ENCODE measurements around the gene ZBTB25.
A peak's percentile ranks its signal among the peaks of the same experiment; 100 is the strongest.

The ZBTB25 gene

DNA sequence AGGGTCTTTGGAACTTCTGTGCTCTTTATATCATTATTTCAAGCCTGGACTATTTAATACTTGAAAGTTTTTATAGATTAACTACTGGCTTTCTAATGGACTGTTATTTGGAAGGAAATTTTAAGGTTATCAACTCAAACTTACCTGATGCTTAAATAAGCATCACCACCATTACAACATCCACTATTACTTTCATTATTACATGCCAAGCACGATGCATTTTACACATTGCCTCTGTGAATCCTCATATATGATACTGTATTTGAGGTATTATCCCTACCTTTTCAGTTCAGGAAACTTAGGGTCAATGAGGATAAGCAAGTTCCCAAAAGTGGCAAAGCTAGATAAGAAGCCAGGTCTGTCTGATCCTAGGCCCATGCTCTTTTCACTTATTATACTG lies 13.3 kb upstream of the ZBTB25 start:
- no peak for DNase-seq (ENCODE audit: low read depth in 2 of 2)

DNA sequence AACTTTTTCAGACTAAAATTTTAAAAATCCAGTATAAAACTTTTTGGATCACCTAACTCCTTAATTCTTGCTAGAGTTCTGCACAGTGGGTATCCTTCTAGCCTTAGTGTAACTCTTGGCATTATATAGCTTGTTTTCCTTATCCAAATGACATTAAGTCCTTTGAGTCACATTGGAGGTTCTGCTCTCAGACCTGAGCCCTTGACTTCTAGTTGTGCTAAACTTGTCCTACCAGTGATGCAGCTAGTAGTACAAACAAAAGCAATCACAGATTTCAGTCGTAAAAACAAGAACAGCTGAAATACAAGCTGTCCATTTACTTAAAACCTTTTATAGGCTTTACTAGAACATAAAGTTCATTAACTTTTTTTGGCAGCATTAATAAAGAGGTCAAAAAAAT lies 11.4 kb upstream of the ZBTB25 start:
- DNase-seq (ENCODE audit: low read depth in 2 of 2), result no peak

DNA sequence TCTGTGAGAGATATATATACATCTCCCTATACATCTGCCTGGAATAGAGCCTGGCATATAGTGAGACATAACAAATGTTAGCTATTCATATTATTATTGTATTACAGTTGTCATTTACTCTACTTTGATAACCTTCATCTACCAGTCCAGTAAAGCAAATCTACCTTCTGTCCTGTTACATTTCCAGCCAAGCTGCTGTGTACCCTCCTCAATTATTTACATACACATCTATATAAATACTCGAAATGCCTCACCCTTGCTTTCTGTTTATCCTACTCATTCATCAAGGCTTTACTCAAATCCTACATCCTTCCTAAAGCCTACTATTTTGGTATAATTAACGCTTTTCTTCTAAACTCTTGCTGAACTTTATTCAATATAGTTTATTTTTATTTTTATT lies 9.6 kb upstream of the ZBTB25 start:
- DNase-seq (ENCODE audit: low read depth in 2 of 2), result no peak

DNA sequence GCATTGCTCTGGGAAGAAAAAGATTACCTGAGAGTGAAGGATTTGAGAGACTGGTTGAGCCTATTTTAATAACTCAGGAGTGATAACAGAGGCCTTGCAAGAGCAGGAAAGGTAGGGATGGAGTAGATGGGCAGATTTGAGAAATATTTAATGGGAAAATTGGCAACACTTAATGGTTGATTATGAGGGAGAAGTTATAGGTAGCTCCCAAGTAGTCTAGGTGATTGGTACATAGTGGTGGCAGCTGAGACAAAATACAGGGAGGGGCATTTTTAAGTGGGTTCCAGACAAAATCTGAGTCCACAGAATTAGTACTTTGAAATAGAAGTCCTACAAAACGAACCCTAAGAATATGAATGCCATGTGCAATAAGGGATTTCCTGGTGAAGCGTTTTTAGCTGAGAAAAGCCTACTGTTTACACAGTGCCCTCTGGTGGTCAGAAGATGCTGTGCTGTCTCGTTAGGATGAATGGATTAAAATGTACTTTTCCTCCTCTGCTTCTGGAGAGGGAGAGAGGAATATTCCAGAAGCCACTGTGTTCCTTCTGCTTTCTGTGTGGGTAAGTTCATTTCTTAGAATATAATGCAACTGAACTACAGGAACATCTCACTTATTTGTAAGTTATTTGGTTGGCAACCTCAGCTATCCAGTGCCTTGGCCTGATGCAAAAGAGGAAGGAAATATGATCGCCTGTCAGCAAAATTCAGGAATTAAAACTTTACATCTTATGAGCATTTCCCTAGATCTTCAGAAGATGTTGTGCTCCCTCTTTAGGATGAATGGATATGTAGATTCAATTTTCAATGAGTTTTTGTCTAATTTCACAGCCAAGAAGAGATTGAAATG lies 7.4 kb upstream of the ZBTB25 start:
- DNase-seq (ENCODE audit: low read depth in 2 of 2), result peak; percentile 37 to 58

DNA sequence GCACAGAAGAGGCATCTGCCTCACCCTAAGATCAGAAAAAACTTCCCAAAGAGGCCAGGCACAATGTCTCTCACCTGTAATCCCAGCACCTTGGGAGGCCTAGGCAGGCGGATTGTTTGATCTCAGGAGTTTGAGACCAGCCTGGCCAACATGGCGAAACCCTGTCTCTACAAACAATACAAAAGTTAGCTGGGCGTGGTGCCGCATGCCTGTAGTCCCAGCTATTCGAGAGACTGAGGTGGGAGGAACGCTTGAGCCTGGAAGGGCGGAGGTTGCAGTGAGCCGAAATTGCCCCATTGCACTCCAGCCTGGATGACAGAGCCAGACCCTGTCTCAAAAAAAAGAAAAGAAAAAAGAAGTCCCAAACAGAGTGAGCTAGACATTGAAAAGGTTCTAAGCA lies 5.4 kb upstream of the ZBTB25 start:
- no peak for DNase-seq (ENCODE audit: low read depth in 2 of 2)

DNA sequence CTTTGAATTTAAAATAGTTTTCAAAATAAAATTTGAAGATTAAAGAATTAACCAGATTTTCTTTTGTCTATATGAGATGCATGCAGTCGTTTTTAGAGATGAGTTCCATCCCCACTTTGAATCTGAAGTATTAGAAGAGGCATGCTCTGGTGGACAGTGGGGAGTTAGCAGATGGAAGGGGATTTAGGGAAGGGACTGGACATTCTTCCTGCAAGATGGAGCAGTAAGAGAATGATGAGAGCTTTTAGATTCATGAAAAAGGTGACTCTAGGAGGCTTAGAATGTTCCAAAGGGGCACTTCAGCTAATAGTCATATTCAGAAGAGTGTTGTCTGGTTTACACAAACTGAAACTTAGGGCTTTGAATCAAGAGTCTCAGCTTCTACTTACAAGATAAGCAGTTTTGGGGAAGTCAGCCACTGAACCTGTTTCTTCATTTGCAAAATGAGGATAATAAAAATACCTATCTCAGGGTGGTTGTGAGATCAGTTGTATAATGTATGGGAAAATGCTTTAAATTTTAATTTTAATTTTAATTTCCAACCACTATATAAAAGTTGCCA lies 4.7 kb upstream of the ZBTB25 start:
- DNase-seq (ENCODE audit: low read depth in 2 of 2), result no peak

DNA sequence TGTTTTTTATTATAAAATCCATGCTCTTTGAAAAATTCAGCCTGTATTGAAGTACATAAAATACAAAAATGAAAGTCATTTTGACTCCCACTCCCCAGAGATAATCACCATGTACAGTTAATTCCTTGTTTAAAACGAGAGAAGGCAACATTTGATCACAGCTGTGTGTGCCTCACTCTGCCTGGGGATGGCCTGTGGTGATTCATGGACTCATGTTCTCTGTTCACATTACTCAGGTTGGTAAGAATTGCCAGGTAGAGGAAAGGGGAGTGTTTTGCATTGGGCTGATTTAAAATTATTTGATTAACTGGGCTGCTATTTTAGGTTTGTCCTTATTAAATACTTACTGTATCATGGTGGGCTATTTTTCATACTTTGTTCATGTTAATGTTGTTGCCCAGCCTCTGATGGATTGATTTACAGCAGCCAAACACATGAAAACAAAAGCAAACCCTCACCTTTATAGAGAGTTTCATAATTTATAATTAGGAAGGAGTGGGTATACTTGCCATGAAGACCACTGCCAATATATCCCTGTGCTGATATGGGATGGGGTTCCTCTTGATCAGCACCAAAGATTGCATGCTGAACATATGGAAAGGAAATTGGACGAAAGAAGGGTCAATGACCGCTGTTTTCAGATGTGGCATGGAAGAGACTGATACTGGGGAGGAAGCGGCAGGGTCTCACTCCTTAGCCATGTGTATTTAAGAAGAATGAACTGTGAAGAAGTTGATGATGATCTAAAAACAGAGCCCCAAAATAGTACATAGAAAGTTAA lies 3.9 kb upstream of the ZBTB25 start:
- DNase-seq (ENCODE audit: low read depth in 2 of 2), result peak; percentile 23 to 36

DNA sequence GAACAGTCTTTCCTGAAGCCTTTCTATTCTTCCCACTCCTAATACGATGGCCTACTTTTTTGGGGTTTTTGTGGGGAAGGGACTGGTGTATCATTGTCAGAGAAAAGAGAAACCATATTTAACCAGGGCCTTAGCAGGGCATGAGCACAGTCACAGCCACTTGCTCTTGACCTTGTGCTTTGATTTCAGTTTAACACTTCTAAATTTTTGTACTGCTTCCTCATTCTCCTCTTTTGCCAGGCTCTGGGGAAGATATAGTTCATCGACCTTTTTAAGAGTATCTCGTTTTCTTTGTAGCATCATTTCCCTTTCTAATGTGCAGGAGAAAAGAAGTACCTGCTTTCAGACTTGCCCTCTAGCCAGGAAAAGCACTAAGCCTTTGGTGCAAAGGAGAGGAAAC lies 3.1 kb upstream of the ZBTB25 start:
- DNase-seq (ENCODE audit: low read depth in 2 of 2), result no peak

DNA sequence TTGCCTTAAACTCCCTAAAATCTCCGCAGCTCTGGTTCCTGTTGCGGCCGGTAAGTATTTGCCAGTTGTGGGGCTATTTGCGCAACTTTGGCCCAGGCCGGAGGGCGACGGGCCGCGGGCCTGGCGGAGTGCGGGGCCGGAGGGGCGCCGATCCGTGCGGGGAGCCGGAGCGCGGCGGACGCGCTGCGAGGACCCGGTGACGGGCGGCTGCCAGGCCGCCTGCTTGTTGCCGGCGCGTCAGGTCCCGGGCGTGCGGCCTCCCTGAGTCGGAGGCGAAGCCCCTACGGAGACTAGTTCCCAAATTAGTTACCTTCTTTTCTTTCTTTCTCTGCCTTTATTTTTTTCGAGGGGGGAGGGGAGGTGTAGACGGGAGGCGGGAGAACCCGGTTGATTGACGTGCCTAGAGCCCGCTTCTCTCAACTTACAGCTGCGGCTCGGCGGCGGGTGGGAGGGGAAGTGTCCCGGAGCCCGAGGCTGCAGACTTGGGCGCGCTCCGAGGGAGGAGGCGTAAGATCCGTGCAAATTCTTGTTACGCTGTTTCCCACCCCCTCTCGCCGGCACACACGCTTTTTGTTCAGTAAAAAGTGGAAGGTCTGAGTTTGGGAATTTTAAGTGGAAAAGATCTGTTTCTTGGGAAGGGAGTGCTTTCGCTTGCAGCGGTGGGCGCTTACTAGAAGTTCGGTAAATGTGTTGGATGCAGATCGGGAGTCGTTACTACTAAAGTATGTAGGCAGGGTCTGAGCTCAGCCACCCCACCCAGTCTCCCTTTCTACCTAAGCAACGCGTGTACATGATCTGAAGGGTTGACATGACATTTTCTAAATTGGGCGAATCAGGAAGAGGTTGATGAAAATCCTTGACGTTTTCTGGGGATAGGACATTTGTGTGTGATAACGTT lies 1.5 kb upstream of the ZBTB25 start:
- peak; percentile 76 for DNase-seq (ENCODE audit: low read depth in 2 of 2)

DNA sequence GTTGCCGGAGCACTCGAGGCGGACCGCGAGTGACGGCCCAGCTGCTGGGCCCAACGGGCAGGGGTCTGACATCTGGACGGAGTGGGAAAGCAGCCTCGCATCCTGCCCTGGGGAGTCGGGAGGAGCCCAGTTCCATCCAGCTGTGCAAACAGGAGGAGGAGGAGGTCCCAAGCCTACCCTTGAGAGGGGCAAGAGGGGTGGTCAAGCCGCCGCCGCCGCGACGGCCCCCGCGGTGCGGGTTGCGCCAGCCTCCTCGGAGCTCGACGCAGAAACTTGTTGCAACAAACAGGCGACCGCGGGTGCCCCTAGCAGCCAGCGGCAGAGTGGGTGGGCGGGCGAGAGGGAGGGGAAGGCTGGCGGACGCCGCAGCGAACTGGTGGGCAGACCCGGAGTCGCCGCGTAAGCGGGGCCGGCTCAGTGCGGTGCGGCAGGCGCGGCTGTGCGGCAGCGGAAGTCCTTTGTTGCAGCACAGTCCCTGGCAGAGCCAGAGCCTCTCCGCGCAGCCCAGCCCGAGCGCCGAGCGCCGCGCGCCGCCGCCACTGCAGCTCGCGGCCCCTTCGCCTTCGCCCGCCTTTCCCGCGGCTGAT lies 765 bp upstream of the ZBTB25 start, which contains the start of gene ZBTB1:
Gene ZBTB1 (plus strand): TSS at position 461 of the 587 bp plus-strand sequence. CDS start 16,735 bp downstream, outside the sequence.
- peak; percentile 75 to 79 for DNase-seq (ENCODE audit: low read depth in 2 of 2)

DNA sequence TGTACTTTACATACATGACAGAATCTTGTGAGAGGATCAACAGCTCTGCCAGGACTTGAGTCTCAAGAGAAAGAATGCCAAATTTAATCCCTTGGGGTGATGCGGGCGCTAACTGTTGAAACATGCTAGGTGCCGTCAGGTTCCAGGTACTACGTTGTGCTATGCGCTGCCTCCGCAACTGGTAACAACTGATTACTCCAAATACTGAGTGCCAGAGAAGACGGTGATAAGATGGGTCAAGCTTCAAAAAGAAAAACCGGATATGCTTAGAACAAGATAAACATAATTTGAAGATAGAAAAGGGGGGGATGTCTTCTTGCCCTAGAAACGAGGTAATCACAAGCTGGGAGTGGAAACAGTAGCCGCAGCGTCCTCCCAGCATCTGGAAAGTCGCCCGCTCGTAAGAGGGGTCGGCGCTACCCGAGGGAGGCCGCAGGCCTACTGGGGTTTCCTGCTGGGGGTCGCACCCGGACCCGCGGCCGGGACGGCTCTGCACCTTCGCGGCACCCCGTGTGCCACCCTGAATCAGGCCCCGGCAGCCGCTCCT lies 678 bp downstream of the ZBTB25 start:
- no peak for DNase-seq (ENCODE audit: low read depth in 2 of 2)

DNA sequence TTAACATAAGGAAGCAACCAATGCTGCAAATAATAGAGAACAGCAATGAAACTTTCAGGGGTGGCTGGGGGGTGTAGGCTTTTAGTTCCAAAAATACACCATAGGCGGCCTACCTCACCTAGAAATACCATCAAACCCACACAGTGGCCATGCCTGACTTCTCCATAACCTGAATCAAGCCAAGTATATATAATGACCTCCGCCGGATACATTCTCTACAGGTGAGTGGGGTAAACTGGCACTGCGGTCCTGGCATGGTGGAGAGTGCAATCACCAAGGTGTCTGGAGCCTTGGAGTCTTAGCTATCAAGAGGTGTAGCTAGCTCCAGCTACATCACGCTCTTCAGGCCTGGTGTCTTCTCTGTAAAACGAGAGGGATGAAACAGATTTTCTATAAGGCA lies 1.2 kb downstream of the ZBTB25 start:
- no peak for DNase-seq (ENCODE audit: low read depth in 2 of 2)

DNA sequence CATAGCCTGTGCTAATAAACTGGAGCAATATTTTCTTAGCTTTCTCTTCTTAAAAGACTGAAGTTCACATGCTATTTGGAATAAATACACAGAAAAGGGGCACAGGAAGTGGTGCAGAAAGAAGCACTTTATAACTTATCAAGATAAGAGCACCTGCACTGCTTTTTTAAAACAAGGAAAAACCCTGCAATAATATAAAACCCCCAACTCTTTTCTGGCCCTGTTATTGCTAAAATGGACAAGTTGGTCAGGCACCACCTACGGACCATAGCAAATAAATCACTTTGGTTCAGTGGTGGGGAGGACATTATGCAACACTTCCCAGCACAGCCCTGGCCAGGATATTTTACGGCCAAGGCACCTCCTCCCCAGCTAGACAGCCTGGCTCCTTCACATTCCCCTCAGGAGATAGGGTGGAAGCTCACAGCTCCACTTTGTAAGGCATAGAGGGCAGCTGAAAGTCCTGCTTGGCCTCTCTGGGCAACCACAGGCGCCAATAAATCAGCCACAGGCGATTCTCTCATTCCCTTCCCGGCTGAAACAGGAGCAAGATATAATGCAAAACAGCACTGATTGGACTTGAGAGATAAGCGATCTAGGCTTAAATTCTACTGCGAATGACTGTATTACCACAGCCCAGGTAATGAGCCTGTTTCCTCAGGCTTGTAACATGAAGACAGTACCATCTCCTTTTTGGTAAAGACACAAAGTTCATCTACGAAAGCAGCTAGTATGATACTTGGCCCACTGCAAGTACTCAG lies 2.0 kb downstream of the ZBTB25 start:
- no peak for DNase-seq (ENCODE audit: low read depth in 2 of 2)

DNA sequence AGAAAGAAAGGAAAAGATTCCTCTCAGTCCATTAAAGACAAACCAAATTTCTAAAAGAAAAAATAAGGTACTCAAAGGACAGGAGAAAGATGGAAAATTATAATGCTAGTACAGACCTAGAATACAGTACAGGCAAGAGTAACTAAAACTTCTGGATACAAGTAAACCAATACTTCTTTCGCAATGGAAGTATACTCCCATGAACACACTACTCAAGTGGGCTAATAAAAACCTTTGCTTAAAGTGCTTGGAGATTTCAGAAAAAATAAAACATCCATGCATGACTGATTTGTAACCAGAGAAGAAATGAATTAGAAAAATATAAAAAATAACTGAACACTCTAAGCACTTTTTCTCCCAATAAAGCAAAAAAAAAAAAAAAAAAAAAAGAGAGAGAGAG lies 3.5 kb downstream of the ZBTB25 start:
- DNase-seq (ENCODE audit: low read depth in 2 of 2), result no peak

DNA sequence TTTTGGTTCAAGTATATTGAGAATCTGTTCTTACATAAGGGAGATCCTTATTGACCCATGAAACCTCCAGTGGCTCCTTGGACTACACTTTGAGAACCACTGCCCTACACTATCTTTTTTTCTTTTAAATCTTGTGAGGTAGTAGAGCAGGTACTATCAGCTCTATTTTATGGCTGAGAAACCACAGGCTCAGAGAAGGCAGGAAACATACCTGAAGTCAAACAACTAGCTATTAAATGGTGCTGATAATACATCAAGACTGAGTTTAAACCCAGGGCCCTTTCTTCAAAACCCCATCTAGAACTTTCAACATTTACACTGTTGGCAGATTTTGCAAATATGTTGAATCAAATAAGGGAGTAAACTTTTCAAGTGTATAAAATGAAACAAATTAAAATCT lies 6.9 kb downstream of the ZBTB25 start:
- no peak for DNase-seq (ENCODE audit: low read depth in 2 of 2)

DNA sequence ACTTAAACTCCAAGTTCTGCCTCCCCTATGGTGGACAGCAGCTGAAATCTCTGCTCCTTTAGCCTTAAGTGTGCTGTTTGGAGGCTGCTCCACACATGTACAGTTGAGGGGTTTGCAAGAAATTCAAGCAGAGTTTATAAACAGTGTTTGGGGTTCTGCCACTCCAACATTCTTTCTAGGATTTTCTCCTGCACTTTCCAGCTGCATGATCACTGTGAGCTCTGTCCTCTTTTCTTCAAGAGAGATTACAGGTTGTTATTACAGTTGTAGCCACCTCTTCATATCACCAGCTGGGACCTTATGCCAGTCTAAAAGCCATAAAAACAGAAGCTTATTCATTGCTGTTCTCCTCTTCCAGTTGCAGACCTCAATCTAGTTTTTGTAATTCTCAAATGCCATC lies 8.4 kb downstream of the ZBTB25 start:
- DNase-seq (ENCODE audit: low read depth in 2 of 2), result no peak

DNA sequence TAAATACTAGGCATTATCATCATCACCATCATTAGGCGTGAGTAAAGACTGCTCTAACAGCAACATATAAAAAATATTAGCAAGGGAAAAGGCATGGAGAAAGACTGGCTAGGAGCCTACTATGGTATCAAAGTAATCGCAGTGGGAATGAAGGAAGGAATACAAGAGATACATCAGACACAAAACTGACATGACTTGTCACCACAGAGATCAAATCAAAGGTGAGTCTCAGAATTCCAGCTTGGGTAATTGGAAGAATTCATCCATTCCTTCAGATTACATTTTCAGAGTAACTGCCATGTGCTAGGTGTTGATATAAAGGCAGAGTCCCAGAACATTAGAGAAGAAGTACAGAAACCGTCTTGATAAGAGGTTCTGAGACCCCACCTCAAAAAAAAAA lies 10.2 kb downstream of the ZBTB25 start:
- no peak for DNase-seq (ENCODE audit: low read depth in 2 of 2)

DNA sequence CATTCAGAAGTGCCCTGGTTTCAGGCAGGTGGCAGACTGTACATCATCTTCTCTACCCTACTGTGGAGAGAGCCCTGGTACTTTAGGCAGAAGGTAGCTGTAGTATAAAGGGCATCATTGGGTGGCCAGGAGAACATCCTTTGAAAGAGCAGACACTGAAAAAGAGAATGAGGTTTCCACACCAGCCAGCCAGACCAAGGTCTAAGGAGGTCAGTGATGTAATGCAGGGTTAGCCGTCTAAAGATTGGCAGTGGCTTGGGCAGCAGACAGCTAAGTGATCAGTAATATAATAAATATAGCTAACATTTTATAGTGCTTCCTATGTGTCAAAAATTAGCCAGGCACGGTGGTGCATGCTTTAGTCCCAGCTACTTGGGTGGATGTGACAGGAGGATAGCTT lies 12.0 kb downstream of the ZBTB25 start:
- no peak for DNase-seq (ENCODE audit: low read depth in 2 of 2)

DNA sequence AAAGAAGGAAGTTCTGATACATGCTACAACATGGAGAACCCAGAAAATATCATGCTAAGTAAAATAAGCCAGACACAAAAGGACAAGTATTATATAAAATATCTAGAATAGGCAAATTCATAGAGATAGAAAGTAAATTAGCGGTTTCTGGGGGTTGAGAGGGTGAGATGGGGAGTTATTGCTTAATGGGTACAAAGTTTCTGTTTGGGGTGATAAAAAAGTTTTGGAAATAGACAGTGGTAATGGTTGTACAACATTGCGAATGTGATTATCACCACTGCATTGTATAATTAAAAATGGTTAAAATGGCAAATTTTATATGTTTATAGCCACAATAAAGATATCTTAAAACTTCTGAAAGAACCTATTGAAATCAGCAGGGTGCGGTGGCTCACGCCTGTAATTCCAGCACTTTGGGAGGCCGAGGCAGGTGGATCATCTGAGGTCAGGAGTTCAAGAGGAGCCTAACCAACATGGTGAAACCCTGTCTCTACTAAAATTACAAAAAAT lies 15.0 kb downstream of the ZBTB25 start:
- DNase-seq (ENCODE audit: low read depth in 2 of 2), result no peak

DNA sequence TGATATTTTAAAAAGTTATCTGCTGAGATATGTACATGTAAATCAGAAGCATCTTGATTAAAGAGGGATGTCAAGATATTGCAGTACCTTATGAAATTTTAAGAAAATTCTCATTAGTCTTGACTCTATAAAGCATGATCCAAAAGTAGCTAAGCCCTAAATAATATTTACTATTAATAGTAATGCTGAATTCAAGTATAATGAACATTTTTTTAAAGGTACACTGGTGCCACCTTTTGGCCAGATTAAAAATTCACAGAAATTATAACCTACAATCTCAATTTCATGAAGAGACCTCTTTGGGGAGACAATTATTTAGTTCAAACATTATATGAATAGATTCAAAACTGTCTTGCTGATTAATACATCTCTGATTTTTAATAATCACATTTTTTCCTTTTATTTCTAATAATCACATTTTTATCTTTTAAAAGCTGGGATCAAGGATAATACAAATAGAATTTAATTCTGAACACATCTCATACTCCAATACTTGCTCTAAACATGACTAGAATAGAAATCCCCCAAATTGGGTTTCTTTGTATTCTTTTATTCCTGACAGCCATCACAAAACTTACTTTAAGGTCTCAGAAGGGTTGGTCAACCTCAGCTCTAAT lies 24.9 kb downstream of the ZBTB25 start:
- DNase-seq (ENCODE audit: low read depth in 2 of 2), result no peak
